SK-N-SH (cell line): ENCODE results near the gene OR4P4.

Source experiments
- EP300 ChIP-seq, 2 experiments: IDR thresholded peaks; 2 replicates each; pipeline versions ENCODE4 v1.4.0 to v1.6.1; 2012; ENCODE audit warnings: borderline replicate concordance in 1 of 2, low read depth in 1 of 2, low read length in 1 of 2
- GABPA ChIP-seq: IDR thresholded peaks from 2 replicates; pipeline ENCODE4 v1.4.0; 2012; ENCODE audit warnings: low read depth, mild to moderate bottlenecking
- JUND ChIP-seq: IDR thresholded peaks from 2 replicates; pipeline ENCODE4 v1.4.0; 2012
- MXI1 ChIP-seq: IDR thresholded peaks from 2 replicates; pipeline ENCODE4 v1.6.1; 2012; ENCODE audit warnings: mild to moderate bottlenecking, low read depth, low read length, improper control_type of control experiment
- POLR2AphosphoS5 ChIP-seq: IDR thresholded peaks from 2 replicates; pipeline ENCODE4 v1.6.1; 2012; ENCODE audit warnings: low read depth, low read length
- RFX5 ChIP-seq: IDR thresholded peaks from 2 replicates; pipeline ENCODE4 v1.6.1; 2012; ENCODE audit warnings: mild to moderate bottlenecking, improper control_type of control experiment, low read length
- SMC3 ChIP-seq: IDR thresholded peaks from 2 replicates; pipeline ENCODE4 v1.6.1; 2012; ENCODE audit warnings: low read depth, low read length, improper control_type of control experiment
- TF ChIP-seq, protein P1 (sequence below): IDR thresholded peaks from 2 replicates; pipeline ENCODE4; 2012
- TF ChIP-seq, protein P2 (sequence below): fragments of 200-600 bp; sonication (generic); IDR thresholded peaks from 2 replicates; pipeline ENCODE4 v1.6.1; 2017; ENCODE audit warnings: antibody characterized with exemption, mild to moderate bottlenecking, moderate library complexity

DNA sequence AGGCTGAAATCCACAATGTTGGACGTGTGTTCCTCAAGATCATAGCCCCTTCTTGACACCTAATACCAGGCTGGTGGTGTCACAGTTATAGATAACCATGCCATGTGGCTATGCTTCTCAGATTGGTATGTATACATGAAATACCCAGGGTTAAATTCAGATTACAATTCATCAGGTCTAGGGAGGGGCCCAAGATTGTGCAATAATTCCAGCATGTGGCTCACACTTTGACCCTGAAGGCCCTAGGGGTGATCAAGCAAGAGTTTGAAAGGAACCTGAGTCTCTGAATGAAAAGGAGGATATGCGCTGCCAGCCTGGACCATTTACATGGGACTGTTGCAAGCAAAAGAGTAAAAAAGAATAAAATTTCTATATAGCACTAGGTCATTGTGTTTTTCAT lies 34.5 kb downstream of the OR4P4 start:
- TF ChIP-seq RFX5 (no peak), SMC3 (no peak), POLR2AphosphoS5 (no peak), EP300 (IDR thresholded peaks at IDR 0.05; ENCODE audit: borderline replicate concordance in 1 of 2, low read depth in 1 of 2, low read length in 1 of 2) (no peak), JUND (no peak), MXI1 (no peak), GABPA (no peak)
- TF ChIP-seq, protein P1, sequence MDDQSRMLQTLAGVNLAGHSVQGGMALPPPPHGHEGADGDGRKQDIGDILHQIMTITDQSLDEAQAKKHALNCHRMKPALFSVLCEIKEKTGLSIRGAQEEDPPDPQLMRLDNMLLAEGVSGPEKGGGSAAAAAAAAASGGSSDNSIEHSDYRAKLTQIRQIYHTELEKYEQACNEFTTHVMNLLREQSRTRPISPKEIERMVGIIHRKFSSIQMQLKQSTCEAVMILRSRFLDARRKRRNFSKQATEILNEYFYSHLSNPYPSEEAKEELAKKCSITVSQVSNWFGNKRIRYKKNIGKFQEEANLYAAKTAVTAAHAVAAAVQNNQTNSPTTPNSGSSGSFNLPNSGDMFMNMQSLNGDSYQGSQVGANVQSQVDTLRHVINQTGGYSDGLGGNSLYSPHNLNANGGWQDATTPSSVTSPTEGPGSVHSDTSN: no peak
- TF ChIP-seq, protein P2, sequence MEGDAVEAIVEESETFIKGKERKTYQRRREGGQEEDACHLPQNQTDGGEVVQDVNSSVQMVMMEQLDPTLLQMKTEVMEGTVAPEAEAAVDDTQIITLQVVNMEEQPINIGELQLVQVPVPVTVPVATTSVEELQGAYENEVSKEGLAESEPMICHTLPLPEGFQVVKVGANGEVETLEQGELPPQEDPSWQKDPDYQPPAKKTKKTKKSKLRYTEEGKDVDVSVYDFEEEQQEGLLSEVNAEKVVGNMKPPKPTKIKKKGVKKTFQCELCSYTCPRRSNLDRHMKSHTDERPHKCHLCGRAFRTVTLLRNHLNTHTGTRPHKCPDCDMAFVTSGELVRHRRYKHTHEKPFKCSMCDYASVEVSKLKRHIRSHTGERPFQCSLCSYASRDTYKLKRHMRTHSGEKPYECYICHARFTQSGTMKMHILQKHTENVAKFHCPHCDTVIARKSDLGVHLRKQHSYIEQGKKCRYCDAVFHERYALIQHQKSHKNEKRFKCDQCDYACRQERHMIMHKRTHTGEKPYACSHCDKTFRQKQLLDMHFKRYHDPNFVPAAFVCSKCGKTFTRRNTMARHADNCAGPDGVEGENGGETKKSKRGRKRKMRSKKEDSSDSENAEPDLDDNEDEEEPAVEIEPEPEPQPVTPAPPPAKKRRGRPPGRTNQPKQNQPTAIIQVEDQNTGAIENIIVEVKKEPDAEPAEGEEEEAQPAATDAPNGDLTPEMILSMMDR: no peak
